HepG2 (cell line): ENCODE data around the gene TM2D3. TPM values are rescaled to one million over a fixed set of nuclear protein-coding genes. Genes with fewer than 3 reads are reported as not detected.

Experiments
- GFI1 ChIP-seq: sonication (generic); formaldehyde crosslinking; IDR thresholded peaks from 2 replicates; pipeline ENCODE4 v1.5.0; 2020; ENCODE audit warnings: missing genetic modification reagents, mild to moderate bottlenecking, borderline replicate concordance
- KDM4B ChIP-seq: sonication (generic); formaldehyde crosslinking; IDR thresholded peaks from 2 replicates; pipeline ENCODE4 v1.4.0; 2020; ENCODE audit warnings: missing genetic modification reagents
- NPAS2 ChIP-seq: sonication (generic); formaldehyde crosslinking; IDR thresholded peaks from 2 replicates; pipeline ENCODE4 v1.8.0; 2022; ENCODE audit warnings: mild to moderate bottlenecking, missing genetic modification reagents, borderline replicate concordance
- RFXAP ChIP-seq: sonication (generic); formaldehyde crosslinking; IDR thresholded peaks from 2 replicates; pipeline ENCODE4 v1.4.0; 2020; ENCODE audit warnings: missing genetic modification reagents, borderline replicate concordance
- SP1 ChIP-seq, 2 experiments: fragments of 450-650 bp in 1 of 2; sonication (generic) in 1 of 2; formaldehyde crosslinking in 1 of 2; IDR thresholded peaks; 2 replicates each; pipeline versions ENCODE4 v1.4.0 to v1.6.1; 2016 to 2020; ENCODE audit warnings: missing genetic modification reagents in 1 of 2
- YEATS2 ChIP-seq: sonication (generic); formaldehyde crosslinking; IDR thresholded peaks from 2 replicates; pipeline ENCODE4 v1.4.0; 2020; ENCODE audit warnings: missing genetic modification reagents, borderline replicate concordance
- ZBTB7B ChIP-seq: sonication (generic); formaldehyde crosslinking; IDR thresholded peaks from 2 replicates; pipeline ENCODE4 v1.4.0; 2020; ENCODE audit warnings: missing genetic modification reagents
- ZNF331 ChIP-seq: sonication (generic); formaldehyde crosslinking; IDR thresholded peaks from 2 replicates; pipeline ENCODE4 v1.4.0; 2020; ENCODE audit warnings: missing genetic modification reagents
- ZNF780A ChIP-seq: sonication (generic); formaldehyde crosslinking; IDR thresholded peaks from 2 replicates; pipeline ENCODE4 v1.8.0; 2022; ENCODE audit warnings: mild to moderate bottlenecking, missing genetic modification reagents, moderate library complexity
- ZSCAN31 ChIP-seq: sonication (generic); formaldehyde crosslinking; IDR thresholded peaks from 2 replicates; pipeline ENCODE4 v1.5.0; 2020; ENCODE audit warnings: low read depth, mild to moderate bottlenecking, missing genetic modification reagents
- polyA plus RNA-seq, 8 experiments: library from polyadenylated mRNA; depleted of rRNA in 3 of 8; stranded (reverse) in 7 of 8; unstranded in 1 of 8; fragments of >200 nt; fragmentation: Illumina TruSeq in 4 of 8; extraction: Trizol in 4 of 8; gene quantifications; 2 replicates each; pipeline versions ENCODE4 v1.2.1 to v1.2.3, GENCODE V29; 2011 to 2016; ENCODE audit warnings: low read depth in 4 of 8, missing spikeins in 1 of 8, mixed read lengths in 1 of 8; ENCODE audit not compliant: insufficient read depth in 1 of 8
- total RNA-seq, 5 experiments: library from RNA; depleted of rRNA; stranded (reverse); fragments of >200 nt; fragmentation: Illumina TruSeq; extraction: Trizol; gene quantifications; 2 replicates each; pipeline ENCODE4 v1.2.3, GENCODE V29; 2016; ENCODE audit warnings: low read depth in 1 of 5
- TF ChIP-seq, protein P1 (sequence below): sonication (generic); formaldehyde crosslinking; IDR thresholded peaks from one replicate; pipeline ENCODE4 v1.5.1; 2020; ENCODE audit warnings: mild to moderate bottlenecking, missing genetic modification reagents; ENCODE audit errors: not compliant biosample characterization
- TF ChIP-seq, protein P2 (sequence below): sonication (generic); formaldehyde crosslinking; IDR thresholded peaks from 2 replicates; pipeline ENCODE4 v1.9.0; 2021; ENCODE audit warnings: missing genetic modification reagents, borderline replicate concordance
- TF ChIP-seq, protein P3 (sequence below): sonication (generic); formaldehyde crosslinking; IDR thresholded peaks from 2 replicates; pipeline ENCODE4 v1.4.0; 2020; ENCODE audit warnings: low read depth, missing genetic modification reagents

Gene TM2D3
- total and polyA plus RNA-seq, 2 of the 13 experiments (the other 11 are each of a cell fraction or from before 2014, with no cell fraction given), result 31.1 to 72.7 TPM

DNA sequence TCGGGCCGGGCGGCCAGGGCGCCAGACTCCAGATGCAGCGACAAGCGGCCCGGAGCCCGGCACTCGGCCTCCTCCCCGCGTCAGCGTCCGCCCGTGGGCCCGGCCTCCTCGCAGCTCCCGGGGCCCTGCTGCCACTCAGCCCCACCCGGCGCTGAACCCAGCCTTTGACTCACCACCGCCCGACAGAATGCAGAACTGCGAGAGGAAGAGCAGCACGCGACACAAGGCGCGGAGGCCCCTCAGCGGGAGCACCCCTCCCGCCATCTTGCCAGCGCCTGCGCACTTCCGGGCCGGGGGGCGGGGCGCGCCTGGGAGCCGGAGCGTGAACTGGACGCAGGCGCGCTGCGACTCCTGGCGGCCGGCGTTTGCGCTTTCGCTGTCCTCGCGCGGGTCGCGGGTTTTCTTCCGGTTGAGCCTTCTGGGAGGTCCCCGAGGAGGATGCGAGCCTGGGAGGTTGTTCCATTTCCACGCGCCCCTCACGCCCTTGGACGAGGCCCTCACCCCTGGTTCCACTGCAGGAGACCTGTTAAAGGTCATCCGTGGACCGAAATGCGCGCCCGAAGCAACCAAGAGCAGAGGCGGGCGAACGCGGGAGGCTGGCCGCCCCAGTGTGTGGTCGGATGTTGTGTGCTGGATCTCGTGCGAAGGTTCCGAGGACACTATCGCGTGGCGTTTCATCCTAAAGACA is at the start of gene TM2D3 (continued):
- TF ChIP-seq ZNF331 (CRISPR knock-in tag) (peak; percentile 47; the same call in 1 of the 2 replicates), RFXAP (CRISPR knock-in tag) (peak; percentile 76; the same call in 1 of the 2 replicates), YEATS2 (CRISPR knock-in tag) (peak; percentile 70), ZNF780A (CRISPR knock-in tag) (0 out of 2 replicates have a peak, but pooled peaks have one; percentile 6), ZBTB7B (no peak; the same call in 1 of the 2 replicates), GFI1 (CRISPR knock-in tag) (no peak), KDM4B (CRISPR knock-in tag) (no peak; the same call in 1 of the 2 replicates), SP1 (IDR thresholded peaks at IDR 0.05) (no peak), SP1 (CRISPR knock-in tag; IDR thresholded peaks at IDR 0.05) (peak; percentile 19; the same call in 1 of the 2 replicates), NPAS2 (CRISPR knock-in tag) (no peak), ZSCAN31 (CRISPR knock-in tag) (no peak; the same call in none of the 2 replicates)
- TF ChIP-seq, protein P1, sequence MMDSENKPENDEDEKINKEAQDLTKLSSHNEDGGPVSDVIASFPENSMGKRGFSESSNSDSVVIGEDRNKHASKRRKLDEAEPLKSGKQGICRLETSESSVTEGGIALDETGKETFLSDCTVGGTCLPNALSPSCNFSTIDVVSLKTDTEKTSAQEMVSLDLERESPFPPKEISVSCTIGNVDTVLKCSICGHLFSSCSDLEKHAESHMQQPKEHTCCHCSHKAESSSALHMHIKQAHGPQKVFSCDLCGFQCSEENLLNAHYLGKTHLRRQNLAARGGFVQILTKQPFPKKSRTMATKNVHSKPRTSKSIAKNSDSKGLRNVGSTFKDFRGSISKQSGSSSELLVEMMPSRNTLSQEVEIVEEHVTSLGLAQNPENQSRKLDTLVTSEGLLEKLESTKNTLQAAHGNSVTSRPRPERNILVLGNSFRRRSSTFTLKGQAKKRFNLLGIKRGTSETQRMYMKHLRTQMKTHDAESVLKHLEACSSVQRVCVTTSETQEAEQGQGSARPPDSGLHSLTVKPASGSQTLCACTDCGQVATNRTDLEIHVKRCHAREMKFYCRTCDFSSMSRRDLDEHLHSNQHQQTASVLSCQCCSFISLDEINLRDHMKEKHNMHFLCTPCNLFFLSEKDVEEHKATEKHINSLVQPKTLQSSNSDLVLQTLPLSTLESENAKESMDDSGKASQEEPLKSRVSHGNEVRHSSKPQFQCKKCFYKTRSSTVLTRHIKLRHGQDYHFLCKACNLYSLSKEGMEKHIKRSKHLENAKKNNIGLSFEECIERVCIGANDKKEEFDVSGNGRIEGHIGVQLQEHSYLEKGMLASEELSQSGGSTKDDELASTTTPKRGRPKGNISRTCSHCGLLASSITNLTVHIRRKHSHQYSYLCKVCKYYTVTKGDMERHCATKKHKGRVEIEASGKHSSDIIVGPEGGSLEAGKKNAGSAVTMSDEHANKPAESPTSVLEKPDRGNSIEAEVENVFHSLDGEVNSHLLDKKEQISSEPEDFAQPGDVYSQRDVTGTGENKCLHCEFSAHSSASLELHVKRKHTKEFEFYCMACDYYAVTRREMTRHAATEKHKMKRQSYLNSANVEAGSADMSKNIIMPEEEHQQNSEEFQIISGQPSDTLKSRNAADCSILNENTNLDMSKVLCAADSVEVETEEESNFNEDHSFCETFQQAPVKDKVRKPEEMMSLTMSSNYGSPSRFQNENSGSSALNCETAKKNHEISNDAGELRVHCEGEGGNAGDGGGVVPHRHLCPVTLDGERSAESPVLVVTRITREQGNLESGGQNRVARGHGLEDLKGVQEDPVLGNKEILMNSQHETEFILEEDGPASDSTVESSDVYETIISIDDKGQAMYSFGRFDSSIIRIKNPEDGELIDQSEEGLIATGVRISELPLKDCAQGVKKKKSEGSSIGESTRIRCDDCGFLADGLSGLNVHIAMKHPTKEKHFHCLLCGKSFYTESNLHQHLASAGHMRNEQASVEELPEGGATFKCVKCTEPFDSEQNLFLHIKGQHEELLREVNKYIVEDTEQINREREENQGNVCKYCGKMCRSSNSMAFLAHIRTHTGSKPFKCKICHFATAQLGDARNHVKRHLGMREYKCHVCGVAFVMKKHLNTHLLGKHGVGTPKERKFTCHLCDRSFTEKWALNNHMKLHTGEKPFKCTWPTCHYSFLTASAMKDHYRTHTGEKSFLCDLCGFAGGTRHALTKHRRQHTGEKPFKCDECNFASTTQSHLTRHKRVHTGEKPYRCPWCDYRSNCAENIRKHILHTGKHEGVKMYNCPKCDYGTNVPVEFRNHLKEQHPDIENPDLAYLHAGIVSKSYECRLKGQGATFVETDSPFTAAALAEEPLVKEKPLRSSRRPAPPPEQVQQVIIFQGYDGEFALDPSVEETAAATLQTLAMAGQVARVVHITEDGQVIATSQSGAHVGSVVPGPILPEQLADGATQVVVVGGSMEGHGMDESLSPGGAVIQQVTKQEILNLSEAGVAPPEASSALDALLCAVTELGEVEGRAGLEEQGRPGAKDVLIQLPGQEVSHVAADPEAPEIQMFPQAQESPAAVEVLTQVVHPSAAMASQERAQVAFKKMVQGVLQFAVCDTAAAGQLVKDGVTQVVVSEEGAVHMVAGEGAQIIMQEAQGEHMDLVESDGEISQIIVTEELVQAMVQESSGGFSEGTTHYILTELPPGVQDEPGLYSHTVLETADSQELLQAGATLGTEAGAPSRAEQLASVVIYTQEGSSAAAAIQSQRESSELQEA (CRISPR knock-in tag), result peak; percentile 60
- TF ChIP-seq, protein P2, sequence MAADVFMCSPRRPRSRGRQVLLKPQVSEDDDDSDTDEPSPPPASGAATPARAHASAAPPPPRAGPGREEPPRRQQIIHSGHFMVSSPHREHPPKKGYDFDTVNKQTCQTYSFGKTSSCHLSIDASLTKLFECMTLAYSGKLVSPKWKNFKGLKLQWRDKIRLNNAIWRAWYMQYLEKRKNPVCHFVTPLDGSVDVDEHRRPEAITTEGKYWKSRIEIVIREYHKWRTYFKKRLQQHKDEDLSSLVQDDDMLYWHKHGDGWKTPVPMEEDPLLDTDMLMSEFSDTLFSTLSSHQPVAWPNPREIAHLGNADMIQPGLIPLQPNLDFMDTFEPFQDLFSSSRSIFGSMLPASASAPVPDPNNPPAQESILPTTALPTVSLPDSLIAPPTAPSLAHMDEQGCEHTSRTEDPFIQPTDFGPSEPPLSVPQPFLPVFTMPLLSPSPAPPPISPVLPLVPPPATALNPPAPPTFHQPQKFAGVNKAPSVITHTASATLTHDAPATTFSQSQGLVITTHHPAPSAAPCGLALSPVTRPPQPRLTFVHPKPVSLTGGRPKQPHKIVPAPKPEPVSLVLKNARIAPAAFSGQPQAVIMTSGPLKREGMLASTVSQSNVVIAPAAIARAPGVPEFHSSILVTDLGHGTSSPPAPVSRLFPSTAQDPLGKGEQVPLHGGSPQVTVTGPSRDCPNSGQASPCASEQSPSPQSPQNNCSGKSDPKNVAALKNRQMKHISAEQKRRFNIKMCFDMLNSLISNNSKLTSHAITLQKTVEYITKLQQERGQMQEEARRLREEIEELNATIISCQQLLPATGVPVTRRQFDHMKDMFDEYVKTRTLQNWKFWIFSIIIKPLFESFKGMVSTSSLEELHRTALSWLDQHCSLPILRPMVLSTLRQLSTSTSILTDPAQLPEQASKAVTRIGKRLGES (CRISPR knock-in tag), result no peak
- TF ChIP-seq, protein P3, sequence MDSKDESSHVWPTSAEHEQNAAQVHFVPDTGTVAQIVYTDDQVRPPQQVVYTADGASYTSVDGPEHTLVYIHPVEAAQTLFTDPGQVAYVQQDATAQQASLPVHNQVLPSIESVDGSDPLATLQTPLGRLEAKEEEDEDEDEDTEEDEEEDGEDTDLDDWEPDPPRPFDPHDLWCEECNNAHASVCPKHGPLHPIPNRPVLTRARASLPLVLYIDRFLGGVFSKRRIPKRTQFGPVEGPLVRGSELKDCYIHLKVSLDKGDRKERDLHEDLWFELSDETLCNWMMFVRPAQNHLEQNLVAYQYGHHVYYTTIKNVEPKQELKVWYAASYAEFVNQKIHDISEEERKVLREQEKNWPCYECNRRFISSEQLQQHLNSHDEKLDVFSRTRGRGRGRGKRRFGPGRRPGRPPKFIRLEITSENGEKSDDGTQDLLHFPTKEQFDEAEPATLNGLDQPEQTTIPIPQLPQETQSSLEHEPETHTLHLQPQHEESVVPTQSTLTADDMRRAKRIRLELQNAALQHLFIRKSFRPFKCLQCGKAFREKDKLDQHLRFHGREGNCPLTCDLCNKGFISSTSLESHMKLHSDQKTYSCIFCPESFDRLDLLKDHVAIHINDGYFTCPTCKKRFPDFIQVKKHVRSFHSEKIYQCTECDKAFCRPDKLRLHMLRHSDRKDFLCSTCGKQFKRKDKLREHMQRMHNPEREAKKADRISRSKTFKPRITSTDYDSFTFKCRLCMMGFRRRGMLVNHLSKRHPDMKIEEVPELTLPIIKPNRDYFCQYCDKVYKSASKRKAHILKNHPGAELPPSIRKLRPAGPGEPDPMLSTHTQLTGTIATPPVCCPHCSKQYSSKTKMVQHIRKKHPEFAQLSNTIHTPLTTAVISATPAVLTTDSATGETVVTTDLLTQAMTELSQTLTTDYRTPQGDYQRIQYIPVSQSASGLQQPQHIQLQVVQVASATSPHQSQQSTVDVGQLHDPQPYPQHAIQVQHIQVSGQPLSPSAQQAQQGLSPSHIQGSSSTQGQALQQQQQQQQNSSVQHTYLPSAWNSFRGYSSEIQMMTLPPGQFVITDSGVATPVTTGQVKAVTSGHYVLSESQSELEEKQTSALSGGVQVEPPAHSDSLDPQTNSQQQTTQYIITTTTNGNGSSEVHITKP (CRISPR knock-in tag), result no peak; the same call in 1 of the 2 replicates
